ENCODE data around the gene HKDC1.

Gene HKDC1

DNA sequence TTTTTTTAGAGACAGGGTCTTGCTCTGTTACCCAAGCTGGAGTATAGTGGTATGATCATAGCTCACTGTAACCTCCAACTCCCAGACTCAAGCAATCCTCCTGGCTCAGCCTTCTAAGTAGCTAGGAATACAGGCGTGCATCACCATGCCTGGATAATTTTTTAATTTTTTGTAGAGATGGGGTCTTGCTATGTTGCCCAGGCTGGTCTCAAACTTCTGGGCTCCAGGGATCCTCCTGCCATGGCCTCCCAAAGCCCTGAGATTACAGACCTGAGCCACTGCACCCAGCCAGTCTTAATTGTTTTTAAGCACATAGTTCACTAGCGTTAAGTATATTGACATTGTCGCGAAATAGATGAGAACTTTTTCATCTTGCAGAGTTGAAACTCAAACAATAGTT lies 38.1 kb upstream of the HKDC1 start:
- no peaks in the 10 kb centered on the region for H3K27me3 ChIP-seq (ENCODE audit: control insufficient read depth in 1 of 2, insufficient read depth in 2 of 2, low read length in 2 of 2)
- H3K9ac ChIP-seq (ENCODE audit: low read depth in 1 of 2, low read length in 2 of 2): no peak overlapping the region
- no peak overlapping the region for H3K27ac ChIP-seq (ENCODE audit: low read depth, low read length)
- H3K4me1 ChIP-seq (ENCODE audit: control insufficient read depth in 1 of 2, insufficient read depth in 2 of 2, low read length in 2 of 2): peaks cover 9 to 21% of the 10 kb centered on the region in 2 donors
- peaks cover 8 to 34% of the 10 kb centered on the region in 2 donors for H3K36me3 ChIP-seq (ENCODE audit: control insufficient read depth in 1 of 2, insufficient read depth in 2 of 2, low read length in 2 of 2)
- H3K4me3 ChIP-seq (ENCODE audit: low read depth in 1 of 2, low read length in 2 of 2): no peak overlapping the region
- no peaks in the 10 kb centered on the region for H3K9me3 ChIP-seq (ENCODE audit: control insufficient read depth in 1 of 2, low read length in 2 of 2)

DNA sequence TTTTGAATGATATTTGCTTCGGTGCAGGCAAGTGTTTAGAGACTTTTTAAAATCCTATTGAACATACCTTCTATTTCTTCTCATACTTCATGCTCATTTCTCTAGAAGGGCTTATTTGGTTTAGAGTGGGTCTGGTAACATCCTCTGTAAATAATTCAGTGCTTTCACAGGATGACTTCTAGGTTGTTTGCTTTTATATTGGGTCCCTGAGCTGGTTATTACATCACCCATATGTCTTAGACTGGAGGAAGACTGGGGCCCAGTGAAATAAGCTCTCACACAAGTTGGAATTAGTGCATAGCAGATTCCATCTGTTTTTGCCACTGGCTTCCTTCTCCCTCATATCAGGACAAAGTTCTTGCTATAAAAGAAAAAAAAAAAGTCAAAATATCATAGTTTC lies 33.6 kb upstream of the HKDC1 start:
- Histone ChIP-seq H3K27me3 (ENCODE audit: control insufficient read depth in 1 of 2, insufficient read depth in 2 of 2, low read length in 2 of 2) (no peaks in the 10 kb centered on the region), H3K36me3 (ENCODE audit: control insufficient read depth in 1 of 2, insufficient read depth in 2 of 2, low read length in 2 of 2) (peaks cover 19 to 63% of the 10 kb centered on the region in 2 donors), H3K4me1 (ENCODE audit: control insufficient read depth in 1 of 2, insufficient read depth in 2 of 2, low read length in 2 of 2) (peaks cover under 1 to 2% of the 10 kb centered on the region in 2 donors), H3K27ac (ENCODE audit: low read depth, low read length) (no peak overlapping the region), H3K9ac (ENCODE audit: low read depth in 1 of 2, low read length in 2 of 2) (no peak overlapping the region), H3K9me3 (ENCODE audit: control insufficient read depth in 1 of 2, low read length in 2 of 2) (no peaks in the 10 kb centered on the region), H3K4me3 (ENCODE audit: low read depth in 1 of 2, low read length in 2 of 2) (no peak overlapping the region)

DNA sequence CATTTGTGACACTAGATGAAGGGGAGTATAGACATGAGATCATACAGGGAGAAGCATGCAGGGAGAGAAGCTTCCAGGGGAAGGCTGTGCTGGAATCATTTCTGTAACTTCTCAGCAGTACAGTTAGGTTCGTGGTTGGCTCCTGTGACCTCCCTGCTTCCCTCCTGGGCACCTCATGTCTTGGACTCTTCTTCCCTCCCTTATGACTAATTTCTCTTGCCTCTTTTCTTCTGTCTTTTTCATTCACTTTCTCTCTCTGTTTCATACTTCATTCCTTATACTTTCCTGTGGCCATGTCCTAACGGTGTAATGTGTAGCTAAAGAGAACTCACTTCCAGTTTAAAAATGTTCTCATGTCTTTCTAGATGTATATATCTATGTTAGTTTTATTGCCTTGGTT lies 19.1 kb upstream of the HKDC1 start:
- Histone ChIP-seq H3K9ac (ENCODE audit: low read depth in 1 of 2, low read length in 2 of 2) (no peak overlapping the region), H3K36me3 (ENCODE audit: control insufficient read depth in 1 of 2, insufficient read depth in 2 of 2, low read length in 2 of 2) (peaks cover 29 to 65% of the 10 kb centered on the region in 2 donors), H3K27ac (ENCODE audit: low read depth, low read length) (no peak overlapping the region)

DNA sequence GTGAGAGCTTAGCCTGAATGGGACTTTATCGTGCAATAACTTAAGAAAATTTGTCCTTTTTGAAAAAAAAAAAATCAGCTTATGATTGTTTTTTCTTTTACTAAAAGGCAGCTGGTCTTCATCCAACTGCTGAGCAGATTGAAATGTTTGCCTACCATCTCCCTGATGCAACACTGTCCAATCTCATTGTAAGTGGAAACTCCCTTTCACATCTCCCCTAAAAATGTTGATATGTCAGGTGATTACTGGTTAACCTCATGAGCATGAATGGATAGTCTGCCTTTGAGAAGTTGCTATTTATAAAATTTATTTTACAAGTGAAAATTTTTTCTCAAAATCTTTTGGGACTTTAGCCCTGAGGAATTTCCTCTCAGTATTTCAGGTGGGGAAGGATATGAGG lies 17.8 kb upstream of the HKDC1 start:
- Histone ChIP-seq H3K4me3 (ENCODE audit: low read depth in 1 of 2, low read length in 2 of 2) (no peak overlapping the region), H3K27me3 (ENCODE audit: control insufficient read depth in 1 of 2, insufficient read depth in 2 of 2, low read length in 2 of 2) (no peaks in the 10 kb centered on the region), H3K27ac (ENCODE audit: low read depth, low read length) (no peak overlapping the region), H3K36me3 (ENCODE audit: control insufficient read depth in 1 of 2, insufficient read depth in 2 of 2, low read length in 2 of 2) (peaks cover 27 to 70% of the 10 kb centered on the region in 2 donors), H3K9ac (ENCODE audit: low read depth in 1 of 2, low read length in 2 of 2) (no peak overlapping the region), H3K9me3 (ENCODE audit: control insufficient read depth in 1 of 2, low read length in 2 of 2) (no peaks in the 10 kb centered on the region), H3K4me1 (ENCODE audit: control insufficient read depth in 1 of 2, insufficient read depth in 2 of 2, low read length in 2 of 2) (no peaks in the 10 kb centered on the region)

More for the DNA sequence above, 19.1 kb upstream of the HKDC1 start:
- Histone ChIP-seq H3K4me3 (ENCODE audit: low read depth in 1 of 2, low read length in 2 of 2) (no peak overlapping the region), H3K4me1 (ENCODE audit: control insufficient read depth in 1 of 2, insufficient read depth in 2 of 2, low read length in 2 of 2) (no peaks in the 10 kb centered on the region), H3K9me3 (ENCODE audit: control insufficient read depth in 1 of 2, low read length in 2 of 2) (no peaks in the 10 kb centered on the region), H3K27me3 (ENCODE audit: control insufficient read depth in 1 of 2, insufficient read depth in 2 of 2, low read length in 2 of 2) (no peaks in the 10 kb centered on the region)

DNA sequence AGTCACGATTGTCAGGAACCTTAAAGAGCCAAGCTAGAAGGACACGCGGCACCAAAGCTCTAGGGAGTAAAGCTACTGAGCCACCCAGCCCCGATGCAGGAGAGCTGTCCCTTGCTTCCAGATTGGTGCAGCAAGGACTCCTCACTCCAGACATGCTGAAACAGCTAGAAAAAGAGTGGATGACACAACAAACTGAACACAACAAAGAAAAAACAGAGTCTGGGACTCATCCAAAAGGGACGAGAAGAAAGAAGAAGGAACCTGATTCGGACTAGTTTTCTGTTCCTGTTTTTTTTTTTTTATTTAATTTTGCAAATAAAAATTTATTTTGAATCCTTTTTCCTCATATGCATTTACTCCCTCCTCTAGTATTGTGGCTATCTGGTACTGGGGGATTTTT lies 11.4 kb upstream of the HKDC1 start:
- peaks cover 33 to 47% of the 10 kb centered on the region in 2 donors for H3K36me3 ChIP-seq (ENCODE audit: control insufficient read depth in 1 of 2, insufficient read depth in 2 of 2, low read length in 2 of 2)
- H3K9me3 ChIP-seq (ENCODE audit: control insufficient read depth in 1 of 2, low read length in 2 of 2): no peaks in the 10 kb centered on the region
- H3K27ac ChIP-seq (ENCODE audit: low read depth, low read length): no peak overlapping the region

GRCh38 chr10:69209787-69210484 lies 10.2 kb upstream of the HKDC1 start:
- Histone ChIP-seq H3K9me3 (ENCODE audit: control insufficient read depth in 1 of 2, low read length in 2 of 2) (no peaks in the 10 kb centered on the region), H3K9ac (ENCODE audit: low read depth in 1 of 2, low read length in 2 of 2) (no peak overlapping the region), H3K4me3 (ENCODE audit: low read depth in 1 of 2, low read length in 2 of 2) (no peak overlapping the region), H3K4me1 (ENCODE audit: control insufficient read depth in 1 of 2, insufficient read depth in 2 of 2, low read length in 2 of 2) (peaks cover 9 to 13% of the 10 kb centered on the region in 2 donors), H3K27ac (ENCODE audit: low read depth, low read length) (no peak overlapping the region), H3K36me3 (ENCODE audit: control insufficient read depth in 1 of 2, insufficient read depth in 2 of 2, low read length in 2 of 2) (peaks cover 27 to 35% of the 10 kb centered on the region in 2 donors), H3K27me3 (ENCODE audit: control insufficient read depth in 1 of 2, insufficient read depth in 2 of 2, low read length in 2 of 2) (no peaks in the 10 kb centered on the region)

More for the DNA sequence above, 11.4 kb upstream of the HKDC1 start:
- Histone ChIP-seq H3K9ac (ENCODE audit: low read depth in 1 of 2, low read length in 2 of 2) (no peak overlapping the region), H3K27me3 (ENCODE audit: control insufficient read depth in 1 of 2, insufficient read depth in 2 of 2, low read length in 2 of 2) (no peaks in the 10 kb centered on the region), H3K4me3 (ENCODE audit: low read depth in 1 of 2, low read length in 2 of 2) (no peak overlapping the region), H3K4me1 (ENCODE audit: control insufficient read depth in 1 of 2, insufficient read depth in 2 of 2, low read length in 2 of 2) (peaks cover 9 to 13% of the 10 kb centered on the region in 2 donors)

DNA sequence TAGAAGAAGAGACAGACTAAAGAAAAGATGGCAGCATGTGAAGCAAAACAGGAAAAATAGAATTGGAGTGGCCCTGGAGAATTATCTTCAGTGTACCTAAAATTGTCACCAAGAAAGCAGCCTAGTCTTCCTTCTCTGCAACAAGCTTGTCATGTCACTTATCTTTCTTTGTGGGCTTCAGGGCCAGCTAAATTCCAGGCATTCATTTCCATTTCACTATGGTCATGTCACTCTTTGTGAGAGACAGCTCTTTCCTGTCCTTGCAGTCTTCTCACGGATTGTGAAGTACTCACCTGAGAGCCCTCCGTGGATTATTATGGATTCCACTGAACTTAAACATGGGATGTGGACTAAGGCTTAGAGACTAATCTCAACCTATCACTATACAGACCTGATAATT lies 9.0 kb upstream of the HKDC1 start:
- H3K27ac ChIP-seq (ENCODE audit: low read depth, low read length): no peak overlapping the region
- peaks cover 13 to 15% of the 10 kb centered on the region in 2 donors for H3K4me1 ChIP-seq (ENCODE audit: control insufficient read depth in 1 of 2, insufficient read depth in 2 of 2, low read length in 2 of 2)
- no peak overlapping the region for H3K9ac ChIP-seq (ENCODE audit: low read depth in 1 of 2, low read length in 2 of 2)
- H3K4me3 ChIP-seq (ENCODE audit: low read depth in 1 of 2, low read length in 2 of 2): no peak overlapping the region
- H3K27me3 ChIP-seq (ENCODE audit: control insufficient read depth in 1 of 2, insufficient read depth in 2 of 2, low read length in 2 of 2): no peaks in the 10 kb centered on the region
- peaks cover 19 to 26% of the 10 kb centered on the region in 2 donors for H3K36me3 ChIP-seq (ENCODE audit: control insufficient read depth in 1 of 2, insufficient read depth in 2 of 2, low read length in 2 of 2)
- no peaks in the 10 kb centered on the region for H3K9me3 ChIP-seq (ENCODE audit: control insufficient read depth in 1 of 2, low read length in 2 of 2)

- Histone ChIP-seq H3K4me3 (ENCODE audit: low read depth in 1 of 2, low read length in 2 of 2) (no peak overlapping the region), H3K27me3 (ENCODE audit: control insufficient read depth in 1 of 2, insufficient read depth in 2 of 2, low read length in 2 of 2) (no peaks in the 10 kb centered on the region), H3K4me1 (ENCODE audit: control insufficient read depth in 1 of 2, insufficient read depth in 2 of 2, low read length in 2 of 2) (peaks cover 17 to 19% of the 10 kb centered on the region in 2 donors), H3K27ac (ENCODE audit: low read depth, low read length) (no peak overlapping the region), H3K9ac (ENCODE audit: low read depth in 1 of 2, low read length in 2 of 2) (no peak overlapping the region), H3K9me3 (ENCODE audit: control insufficient read depth in 1 of 2, low read length in 2 of 2) (no peaks in the 10 kb centered on the region), H3K36me3 (ENCODE audit: control insufficient read depth in 1 of 2, insufficient read depth in 2 of 2, low read length in 2 of 2) (peaks cover 15 to 22% of the 10 kb centered on the region in 2 donors)
Measured at GRCh38 chr10:69211524-69211923, 8.6 kb upstream of the HKDC1 start.

DNA sequence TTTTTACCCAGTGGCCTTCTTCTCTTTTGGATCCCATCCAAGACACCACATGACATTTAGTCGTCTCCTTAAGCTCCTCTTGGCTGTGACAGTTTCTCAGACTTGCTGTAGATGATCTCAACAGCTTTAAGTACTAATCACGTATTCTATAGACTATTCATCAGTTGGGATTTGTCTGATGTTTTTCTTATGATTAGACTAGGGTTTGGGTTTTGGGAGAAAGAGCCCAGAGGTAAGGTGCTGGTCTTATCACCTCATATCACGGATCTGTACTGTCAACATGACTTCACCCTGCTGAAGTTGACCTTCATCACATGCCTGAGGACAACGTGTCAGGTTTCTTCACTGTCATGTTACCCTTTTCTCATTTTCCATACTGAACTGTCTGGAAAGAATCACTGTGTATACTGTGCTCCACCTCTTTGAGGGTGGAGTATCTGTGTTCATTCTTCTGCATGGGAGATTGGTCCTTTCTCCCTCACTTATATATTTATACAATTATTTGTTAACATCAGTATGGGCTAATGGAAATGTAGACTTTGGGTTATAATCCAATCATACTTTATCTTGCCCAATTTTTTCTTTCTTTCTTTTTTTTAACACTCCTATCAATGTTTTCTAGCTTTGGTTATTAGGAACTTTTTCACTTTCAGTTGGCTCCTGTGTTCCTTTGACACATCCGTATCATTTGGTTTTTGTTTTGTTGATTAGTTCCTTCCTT lies 6.4 kb upstream of the HKDC1 start:
- H3K9ac ChIP-seq (ENCODE audit: low read depth in 1 of 2, low read length in 2 of 2): no peak overlapping the region
- H3K9me3 ChIP-seq (ENCODE audit: control insufficient read depth in 1 of 2, low read length in 2 of 2): no peaks in the 10 kb centered on the region
- no peak overlapping the region for H3K4me3 ChIP-seq (ENCODE audit: low read depth in 1 of 2, low read length in 2 of 2)
- no peaks in the 10 kb centered on the region for H3K27me3 ChIP-seq (ENCODE audit: control insufficient read depth in 1 of 2, insufficient read depth in 2 of 2, low read length in 2 of 2)
- no peak overlapping the region for H3K27ac ChIP-seq (ENCODE audit: low read depth, low read length)
- H3K36me3 ChIP-seq (ENCODE audit: control insufficient read depth in 1 of 2, insufficient read depth in 2 of 2, low read length in 2 of 2): peaks cover 1 to 4% of the 10 kb centered on the region in 2 donors
- peaks cover 17 to 25% of the 10 kb centered on the region in 2 donors for H3K4me1 ChIP-seq (ENCODE audit: control insufficient read depth in 1 of 2, insufficient read depth in 2 of 2, low read length in 2 of 2)

DNA sequence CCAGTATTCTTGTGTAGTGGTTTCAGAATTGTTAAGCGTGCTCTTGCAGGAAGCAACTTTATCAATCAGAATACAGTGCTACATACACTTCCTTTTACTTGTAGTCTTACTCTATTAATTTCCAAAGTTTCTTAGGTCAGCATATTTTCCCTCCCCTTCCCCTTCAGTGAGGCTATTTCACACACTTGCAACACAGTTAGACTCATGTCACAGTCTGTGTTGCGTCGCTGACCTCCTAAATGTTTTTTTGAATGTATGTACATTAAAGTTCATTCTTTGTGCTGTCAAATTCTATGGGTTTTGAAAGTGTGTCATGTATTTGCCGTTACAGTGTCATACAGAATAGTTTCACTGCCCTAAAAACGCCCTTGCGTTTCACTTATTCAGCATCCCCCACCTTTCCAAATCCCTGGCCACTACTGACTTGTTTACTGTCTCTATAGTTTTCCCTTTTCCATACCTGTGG lies 5.4 kb upstream of the HKDC1 start:
- no peak overlapping the region for H3K9ac ChIP-seq (ENCODE audit: low read depth in 1 of 2, low read length in 2 of 2)
- no peak overlapping the region for H3K4me3 ChIP-seq (ENCODE audit: low read depth in 1 of 2, low read length in 2 of 2)
- peaks cover 0 to under 1% of the 10 kb centered on the region in 2 donors for H3K36me3 ChIP-seq (ENCODE audit: control insufficient read depth in 1 of 2, insufficient read depth in 2 of 2, low read length in 2 of 2)
- no peaks in the 10 kb centered on the region for H3K9me3 ChIP-seq (ENCODE audit: control insufficient read depth in 1 of 2, low read length in 2 of 2)
- no peak overlapping the region for H3K27ac ChIP-seq (ENCODE audit: low read depth, low read length)
- peaks cover 18 to 22% of the 10 kb centered on the region in 2 donors for H3K4me1 ChIP-seq (ENCODE audit: control insufficient read depth in 1 of 2, insufficient read depth in 2 of 2, low read length in 2 of 2)
- no peaks in the 10 kb centered on the region for H3K27me3 ChIP-seq (ENCODE audit: control insufficient read depth in 1 of 2, insufficient read depth in 2 of 2, low read length in 2 of 2)
